Neuronal stem cell (in vitro differentiated cells): ENCODE data around the gene FH.

Experiments used
- DNase-seq: peaks from one replicate; pipeline ENCODE4 v3.0.0-alpha.2; 2013; ENCODE audit warnings: low spot score
- H2AFZ ChIP-seq: one replicate; pipeline ENCODE4 v1.6.1; 2013; ENCODE audit warnings: mild to moderate bottlenecking, low read length, inconsistent platforms
- H2AK5ac ChIP-seq: 2 replicates; pipeline ENCODE4 v1.6.1; 2013; ENCODE audit warnings: low read depth, mild to moderate bottlenecking, inconsistent platforms, low read length, moderate library complexity, mixed read lengths
- H2BK120ac ChIP-seq: 2 replicates; pipeline ENCODE4 v1.6.1; 2013; ENCODE audit warnings: low read depth, mild to moderate bottlenecking, inconsistent platforms, low read length, moderate library complexity, mixed read lengths
- H2BK12ac ChIP-seq: one replicate; pipeline ENCODE4 v1.6.1; 2013; ENCODE audit warnings: low read length, inconsistent platforms
- H2BK15ac ChIP-seq: 2 replicates; pipeline ENCODE4 v1.6.1; 2013; ENCODE audit warnings: mild to moderate bottlenecking, low read length, inconsistent platforms, mixed read lengths
- H2BK5ac ChIP-seq: one replicate; pipeline ENCODE4 v1.6.1; 2013; ENCODE audit warnings: inconsistent platforms, mild to moderate bottlenecking, low read length, moderate library complexity
- H3K14ac ChIP-seq: one replicate; pipeline ENCODE4 v1.6.1; 2013; ENCODE audit warnings: low read length, inconsistent platforms
- H3K18ac ChIP-seq: 2 replicates; pipeline ENCODE4 v1.6.1; 2013; ENCODE audit warnings: low read length, inconsistent platforms
- H3K23ac ChIP-seq: 2 replicates; pipeline ENCODE4 v1.6.1; 2013; ENCODE audit warnings: low read depth, mild to moderate bottlenecking, mixed read lengths, low read length, inconsistent platforms; ENCODE audit not compliant: poor library complexity
- H3K27ac ChIP-seq: replicated peaks from 3 replicates; pipeline ENCODE4 v1.5.1; 2013; ENCODE audit warnings: low read length, inconsistent platforms
- H3K27me3 ChIP-seq, 3 experiments: 2 replicates each; pipeline ENCODE4 v1.6.1; 2013; ENCODE audit warnings: low read length in 3 of 3, mild to moderate bottlenecking in 2 of 3, inconsistent platforms in 1 of 3, low read depth in 1 of 3, mixed read lengths in 1 of 3, moderate library complexity in 1 of 3; ENCODE audit not compliant: control insufficient read depth in 3 of 3, insufficient read depth in 3 of 3
- H3K36me3 ChIP-seq, 2 donors: replicated peaks in 1 of 2; 2 replicates each; pipeline ENCODE4 v1.6.1; 2013; ENCODE audit warnings: low read length in 2 of 2; ENCODE audit not compliant: control insufficient read depth in 2 of 2, insufficient read depth in 2 of 2
- H3K4ac ChIP-seq: 2 replicates; pipeline ENCODE4 v1.6.1; 2013; ENCODE audit warnings: inconsistent platforms, mild to moderate bottlenecking, low read length, moderate library complexity
- H3K4me1 ChIP-seq, 2 donors: 1 replicate in 1 of 2; 2 replicates in 1 of 2; pipeline ENCODE4 v1.6.1; 2013; ENCODE audit warnings: low read length in 2 of 2, low read depth in 1 of 2; ENCODE audit not compliant: control insufficient read depth in 2 of 2, insufficient read depth in 1 of 2
- H3K4me2 ChIP-seq: one replicate; pipeline ENCODE4 v1.6.1; 2013; ENCODE audit warnings: mild to moderate bottlenecking, low read length, inconsistent platforms; ENCODE audit not compliant: insufficient read depth, poor library complexity, severe bottlenecking
- H3K4me3 ChIP-seq, 2 donors: 2 replicates each; pipeline ENCODE4 v1.5.1; 2013; ENCODE audit warnings: low read length in 2 of 2, mild to moderate bottlenecking in 2 of 2, inconsistent platforms in 1 of 2, moderate library complexity in 1 of 2
- H3K79me1 ChIP-seq: one replicate; pipeline ENCODE4 v1.6.1; 2013; ENCODE audit warnings: low read depth, mild to moderate bottlenecking, inconsistent platforms, low read length, moderate library complexity
- H3K9ac ChIP-seq: one replicate; pipeline ENCODE4 v1.6.1; 2013; ENCODE audit warnings: mild to moderate bottlenecking, low read depth, low read length, inconsistent platforms; ENCODE audit not compliant: poor library complexity
- H3K9me3 ChIP-seq, 2 donors: replicated peaks in 1 of 2; 2 replicates each; pipeline versions ENCODE3 to v1.6.1; 2013; ENCODE audit warnings: low read length in 2 of 2, mild to moderate bottlenecking in 2 of 2, inconsistent platforms in 1 of 2, low read depth in 1 of 2, mixed read lengths in 1 of 2, moderate library complexity in 1 of 2; ENCODE audit not compliant: control insufficient read depth in 2 of 2, insufficient read depth in 1 of 2
- H4K8ac ChIP-seq: one replicate; pipeline ENCODE4 v1.6.1; 2013; ENCODE audit warnings: low read depth, mild to moderate bottlenecking, inconsistent platforms, low read length, moderate library complexity
- H4K91ac ChIP-seq: one replicate; pipeline ENCODE4 v1.6.1; 2013; ENCODE audit warnings: low read length, low read depth, mild to moderate bottlenecking, inconsistent platforms; ENCODE audit not compliant: poor library complexity
- WGBS, 2 donors: extraction: QIAGEN DNeasy Blood & Tissue Kit; methylation state at CpG; one replicate each; pipeline ENCODE4 v1.1.7; 2013; ENCODE audit warnings: missing lambda C conversion rate in 2 of 2, mixed read lengths in 1 of 2; ENCODE audit not compliant: insufficient read length in 2 of 2, insufficient replicate concordance in 1 of 2; ENCODE audit errors: extremely low coverage in 2 of 2; 5-methylcytosine and 5-hydroxymethylcytosine counted together

Gene FH

DNA sequence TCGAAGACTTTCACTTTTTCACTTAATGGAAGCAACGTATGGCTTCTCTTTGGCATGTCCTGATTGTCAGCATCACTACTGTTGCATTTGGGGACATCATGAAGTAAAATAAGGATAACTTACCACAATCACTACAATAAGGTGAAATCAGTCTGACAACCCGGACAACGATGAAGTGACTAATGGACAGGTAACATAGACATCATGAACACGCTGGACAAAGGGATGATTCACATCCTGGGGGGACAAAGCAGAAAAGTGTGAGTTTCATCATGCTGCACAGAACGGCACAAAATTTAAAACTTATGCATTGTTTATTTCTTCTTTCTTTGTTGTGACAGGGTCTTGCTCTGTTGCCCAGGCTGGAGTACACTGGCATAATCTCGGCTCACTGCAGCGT lies 53.9 kb downstream of the FH start:
- WGBS, 2 donors = no CpG with 5 or more reads among the region's 8 CpGs
- no peak overlapping the region for H3K4me2 ChIP-seq
- H2BK12ac ChIP-seq = no peak overlapping the region

DNA sequence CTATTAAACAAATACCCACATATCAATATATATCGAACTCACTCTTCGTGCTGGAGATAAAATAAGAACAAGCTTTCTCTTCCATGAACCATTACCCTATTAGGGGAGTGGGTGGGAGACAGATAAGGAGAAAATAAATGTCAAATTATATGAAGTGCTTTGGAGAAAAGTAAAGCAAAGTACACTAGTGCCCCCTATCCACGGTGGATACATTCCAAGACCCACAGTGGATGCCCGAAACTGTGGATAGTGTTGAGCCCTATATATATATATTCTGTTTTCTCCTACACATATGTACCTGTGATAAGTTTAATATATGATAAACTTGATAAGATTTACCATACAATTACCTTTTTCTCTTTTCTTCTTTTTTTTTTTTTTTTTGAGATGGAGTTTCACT lies 54.6 kb downstream of the FH start:
- no peak for DNase-seq
- H3K14ac ChIP-seq = no peak overlapping the region
- no peak overlapping the region for H2BK120ac ChIP-seq
- H3K4me2 ChIP-seq = no peak overlapping the region
- no peak overlapping the region for H2BK5ac ChIP-seq
- no peaks in the 10 kb centered on the region for H3K4me1 ChIP-seq
- no peak overlapping the region for H3K23ac ChIP-seq
- H3K9ac ChIP-seq = no peak overlapping the region
- H3K27me3 ChIP-seq = no peaks in the 10 kb centered on the region
- no peak overlapping the region for H3K4me3 ChIP-seq
- H3K4ac ChIP-seq = no peak overlapping the region
- no peak overlapping the region for H3K27ac ChIP-seq
- H3K9me3 ChIP-seq = no peaks in the 10 kb centered on the region
- no peaks in the 10 kb centered on the region for H3K36me3 ChIP-seq
- no peak overlapping the region for H2AFZ ChIP-seq
- H2AK5ac ChIP-seq = no peak overlapping the region
- no peak overlapping the region for H3K18ac ChIP-seq
- H2BK15ac ChIP-seq = no peak overlapping the region
- no peak overlapping the region for H4K8ac ChIP-seq
- no peaks in the 10 kb centered on the region for H3K79me1 ChIP-seq
- no peak overlapping the region for H2BK12ac ChIP-seq
- H4K91ac ChIP-seq = no peak overlapping the region
- WGBS, 2 donors = no CpG with 5 or more reads among the region's 4 CpGs

More for the DNA sequence above, 53.9 kb downstream of the FH start:
- Histone ChIP-seq H3K4me3 (no peak overlapping the region), H3K4ac (no peak overlapping the region), H3K23ac (no peak overlapping the region), H2BK15ac (no peak overlapping the region), H3K27me3 (no peaks in the 10 kb centered on the region), H3K36me3 (no peaks in the 10 kb centered on the region), H2BK5ac (no peak overlapping the region), H3K18ac (no peak overlapping the region), H4K8ac (no peak overlapping the region), H2BK120ac (no peak overlapping the region), H2AK5ac (no peak overlapping the region), H4K91ac (no peak overlapping the region), H3K9ac (no peak overlapping the region), H2AFZ (no peak overlapping the region), H3K27ac (no peak overlapping the region), H3K14ac (no peak overlapping the region), H3K4me1 (no peaks in the 10 kb centered on the region), H3K79me1 (no peaks in the 10 kb centered on the region), H3K9me3 (no peaks in the 10 kb centered on the region)
- no peak for DNase-seq

DNA sequence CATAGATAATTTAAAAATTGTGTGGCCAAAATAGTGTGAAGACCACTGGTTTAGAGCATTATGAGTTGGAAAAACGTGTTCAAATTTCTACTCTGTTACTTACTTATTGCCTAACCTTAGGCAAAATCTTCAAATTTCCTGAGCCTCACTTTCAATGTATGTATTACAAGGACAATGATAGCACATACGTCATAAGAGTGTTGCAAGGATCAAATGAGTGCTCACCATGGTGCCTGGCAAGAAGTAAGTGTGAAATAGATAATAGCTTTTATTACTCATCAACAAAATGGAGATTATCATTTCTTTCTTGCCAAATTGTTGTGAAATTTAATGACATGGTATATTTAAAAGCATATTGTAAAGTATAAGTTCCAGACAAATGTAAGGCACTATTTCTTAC lies 57.2 kb downstream of the FH start:
- no peak overlapping the region for H3K27ac ChIP-seq
- no peak for DNase-seq
- no peak overlapping the region for H3K4ac ChIP-seq
- no peaks in the 10 kb centered on the region for H3K9me3 ChIP-seq
- no peak overlapping the region for H4K91ac ChIP-seq
- no peak overlapping the region for H2AK5ac ChIP-seq
- H3K4me1 ChIP-seq = no peaks in the 10 kb centered on the region
- no peak overlapping the region for H2BK5ac ChIP-seq
- H2BK120ac ChIP-seq = no peak overlapping the region
- H2BK12ac ChIP-seq = no peak overlapping the region
- H3K9ac ChIP-seq = no peak overlapping the region
- H3K18ac ChIP-seq = no peak overlapping the region
- H2AFZ ChIP-seq = no peak overlapping the region
- no peak overlapping the region for H4K8ac ChIP-seq
- WGBS, 2 donors = no CpG with 5 or more reads among the region's 2 CpGs
- no peaks in the 10 kb centered on the region for H3K27me3 ChIP-seq
- no peak overlapping the region for H3K14ac ChIP-seq
- H3K36me3 ChIP-seq = no peaks in the 10 kb centered on the region
- no peak overlapping the region for H3K4me2 ChIP-seq
- no peaks in the 10 kb centered on the region for H3K79me1 ChIP-seq
- H3K23ac ChIP-seq = no peak overlapping the region
- no peak overlapping the region for H3K4me3 ChIP-seq
- H2BK15ac ChIP-seq = no peak overlapping the region

DNA sequence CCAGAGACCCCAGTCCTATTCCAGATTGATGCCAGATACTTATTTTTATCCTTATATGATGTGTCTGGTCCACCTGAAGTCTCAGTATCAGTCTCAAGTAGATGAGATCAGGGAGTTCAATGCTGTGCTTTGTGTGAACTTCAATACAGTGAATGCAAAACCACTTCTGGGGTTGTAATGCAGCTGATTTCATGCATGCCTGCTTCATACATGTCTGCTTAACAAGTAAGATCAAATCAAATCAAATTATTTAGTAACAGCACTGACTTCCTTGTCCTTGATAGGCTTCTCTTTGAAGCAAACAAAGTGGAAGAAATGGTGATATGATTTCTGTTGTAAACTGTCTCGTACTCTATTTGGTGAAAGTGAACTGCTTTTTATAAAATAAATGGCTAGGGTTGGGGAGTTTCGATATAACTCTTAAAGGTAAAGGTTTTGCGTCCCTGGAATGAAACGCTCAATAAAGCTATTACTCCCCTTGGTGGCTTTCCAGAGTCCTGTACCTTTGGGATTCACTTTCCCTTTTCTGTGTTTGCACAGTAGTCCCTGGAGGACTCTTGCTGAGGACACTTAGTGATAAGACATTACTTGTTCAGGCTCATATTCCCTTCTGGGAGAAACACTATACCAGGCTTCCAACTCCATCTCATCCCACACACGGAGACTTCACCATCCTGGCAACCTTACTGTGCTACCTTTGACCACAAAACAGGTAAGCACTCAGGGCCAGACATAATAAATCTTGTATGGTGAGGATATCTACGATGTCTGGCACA lies 59.3 kb downstream of the FH start:
- no peaks in the 10 kb centered on the region for H3K36me3 ChIP-seq
- H2AFZ ChIP-seq = no peak overlapping the region
- no peaks in the 10 kb centered on the region for H3K27me3 ChIP-seq
- no peak overlapping the region for H4K8ac ChIP-seq
- H3K4ac ChIP-seq = no peak overlapping the region
- H3K9ac ChIP-seq = no peak overlapping the region
- no peak overlapping the region for H3K4me3 ChIP-seq
- no peak overlapping the region for H4K91ac ChIP-seq
- no peak overlapping the region for H2BK120ac ChIP-seq
- H3K18ac ChIP-seq = no peak overlapping the region
- H3K9me3 ChIP-seq = no peaks in the 10 kb centered on the region
- H3K79me1 ChIP-seq = no peaks in the 10 kb centered on the region
- H3K4me1 ChIP-seq = no peaks in the 10 kb centered on the region
- H2AK5ac ChIP-seq = no peak overlapping the region
- no peak overlapping the region for H3K27ac ChIP-seq
- no peak overlapping the region for H3K14ac ChIP-seq
- no peak overlapping the region for H3K4me2 ChIP-seq
- no peak overlapping the region for H2BK15ac ChIP-seq
- no peak overlapping the region for H3K23ac ChIP-seq
- no peak overlapping the region for H2BK5ac ChIP-seq
- H2BK12ac ChIP-seq = no peak overlapping the region
- no peak for DNase-seq
- WGBS, 2 donors = no CpG with 5 or more reads among the region's 6 CpGs
